GM19328 (cell line): Measurements from ENCODE around the gene EYS.
"Not testable (repeated sequence)": the region's sequence is repeated elsewhere in the genome, so short reads cannot be mapped to it uniquely, and the experiment has no call there.

Experiments
- ATAC-seq: cut with Tn5 transposase; IDR thresholded peaks from one replicate; pipeline ENCODE4 v1.9.1; 2021; ENCODE audit warnings: mild to moderate bottlenecking, moderate library complexity; ENCODE audit not compliant: unreplicated experiment

Gene EYS

DNA sequence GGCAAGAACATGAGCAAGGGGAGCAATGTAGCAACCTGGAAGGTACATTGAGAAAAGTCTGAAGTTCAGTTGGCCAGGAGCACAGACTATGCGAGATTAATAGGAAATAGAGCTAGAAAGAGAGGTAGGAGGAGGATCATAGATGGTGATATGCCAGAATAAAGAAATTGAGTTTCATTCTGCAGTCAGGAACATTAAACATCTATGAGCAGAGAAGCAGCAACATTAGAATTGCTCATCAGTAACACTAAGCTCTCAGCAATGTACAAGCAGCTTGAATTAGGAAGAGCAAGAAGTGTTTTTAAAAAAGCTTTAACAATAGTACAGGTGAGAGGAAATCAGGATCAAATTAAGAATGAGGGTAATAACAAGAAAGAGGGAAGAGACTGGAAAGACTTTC lies 1603.5 kb downstream of the EYS start:
- ATAC-seq: no peak

DNA sequence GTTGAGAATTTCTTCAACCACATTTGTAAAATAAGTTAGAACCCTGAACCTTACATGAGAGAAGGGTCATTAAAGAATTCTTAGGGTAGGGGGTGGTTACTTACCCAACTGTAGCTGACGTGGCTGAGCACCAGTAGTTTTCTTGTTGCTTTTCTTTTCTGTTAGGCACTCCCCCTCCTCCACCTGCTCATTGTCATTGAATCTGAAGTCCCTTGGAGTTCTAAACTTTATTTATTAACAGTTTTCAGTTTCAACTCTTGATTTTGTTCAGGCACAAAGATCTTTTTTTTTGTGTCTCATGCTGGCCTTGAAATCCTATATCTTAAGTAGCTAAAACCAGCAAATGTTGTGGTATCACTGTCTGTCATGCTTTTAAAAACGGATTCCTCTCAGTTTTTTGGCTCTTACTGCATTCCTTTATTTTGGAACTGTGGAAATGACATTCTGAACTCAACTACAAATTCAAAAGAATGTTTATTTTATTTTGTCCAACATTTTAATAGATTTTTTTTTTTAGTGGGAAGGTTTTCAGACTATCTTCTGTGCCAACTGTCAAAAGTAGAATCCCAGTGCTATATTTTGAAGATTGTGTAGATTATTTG lies 1606.2 kb downstream of the EYS start:
- ATAC-seq: no peak

DNA sequence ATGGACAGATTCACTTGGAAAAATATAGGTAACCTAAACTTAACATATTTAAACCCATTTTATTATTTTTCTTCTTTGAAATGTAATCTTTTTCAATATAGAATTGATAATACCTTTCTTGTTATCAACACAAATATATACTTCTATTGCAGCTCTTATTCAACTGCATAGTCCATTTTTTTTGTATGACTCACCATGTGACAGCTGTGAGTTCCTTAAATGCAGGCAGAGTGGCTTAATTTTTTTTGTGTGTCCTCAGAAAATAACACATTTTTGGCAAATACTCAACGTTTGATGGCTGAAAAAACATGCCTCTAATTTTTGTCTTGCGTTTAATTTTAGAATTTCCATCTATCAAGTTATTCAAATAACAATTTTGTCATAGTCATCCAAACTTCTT lies 1616.7 kb downstream of the EYS start:
- no peak for ATAC-seq

DNA sequence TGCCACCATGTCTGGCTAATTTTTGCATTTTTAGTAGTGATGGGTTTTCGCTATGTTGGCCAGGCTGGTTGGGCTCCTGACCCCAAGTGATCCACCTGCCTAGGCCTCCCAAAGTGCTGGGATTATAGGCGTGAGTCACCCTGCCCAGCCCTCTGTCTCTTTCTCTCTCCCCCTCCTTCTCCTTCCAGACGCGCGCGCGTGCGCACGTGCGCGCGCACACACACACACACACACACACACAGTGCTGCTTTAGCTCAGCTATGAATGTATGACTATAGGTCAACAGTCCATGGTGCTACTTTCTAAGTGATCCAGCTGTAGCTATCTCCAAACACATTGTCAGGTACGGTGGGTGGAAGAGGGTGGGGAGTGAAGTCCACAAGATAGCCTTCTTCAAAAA lies 1621.9 kb downstream of the EYS start:
- ATAC-seq: no peak

DNA sequence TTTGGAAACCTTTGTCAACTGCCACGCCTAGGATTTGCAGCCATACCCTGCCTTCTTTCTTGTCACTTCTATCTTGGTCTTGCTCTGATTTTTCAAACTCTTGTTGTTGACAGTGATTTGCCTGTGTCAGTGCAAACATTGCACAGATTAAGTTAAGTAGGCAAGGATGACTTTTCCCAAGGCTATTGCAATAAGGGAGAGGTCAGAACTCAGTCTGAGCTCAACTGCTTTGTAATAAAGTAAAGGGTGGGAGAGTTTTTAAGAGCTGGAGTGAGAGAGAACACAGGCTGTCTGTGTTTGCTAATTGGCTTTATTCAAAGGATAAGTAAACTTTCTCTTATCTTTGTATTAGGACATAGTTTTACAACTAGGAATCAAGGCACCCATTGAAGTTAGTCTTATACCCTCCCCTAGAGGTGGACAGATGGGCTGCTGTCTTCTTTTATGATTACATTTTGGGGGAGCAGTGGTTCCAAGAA lies 1622.8 kb downstream of the EYS start:
- no peak for ATAC-seq

DNA sequence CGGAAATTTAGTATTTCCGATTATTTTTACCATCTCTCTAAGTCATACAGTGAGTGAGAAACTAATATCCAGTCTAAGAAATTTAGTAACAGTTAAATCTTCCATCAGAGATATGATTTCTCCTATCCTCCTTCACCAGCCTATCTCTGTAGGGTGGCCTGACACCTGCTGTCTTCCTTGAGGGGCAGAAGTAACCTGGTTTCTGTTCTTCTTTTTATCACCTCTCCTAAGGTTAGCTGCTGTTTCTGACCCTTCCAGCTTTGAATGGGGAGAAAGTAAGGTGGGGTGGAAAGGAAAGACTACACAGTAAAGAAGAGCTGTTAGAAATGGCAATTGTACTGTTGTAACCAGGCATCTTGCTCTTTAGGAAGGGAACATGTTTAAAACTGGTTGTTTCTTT lies 1623.8 kb downstream of the EYS start:
- ATAC-seq: peak; percentile 42

DNA sequence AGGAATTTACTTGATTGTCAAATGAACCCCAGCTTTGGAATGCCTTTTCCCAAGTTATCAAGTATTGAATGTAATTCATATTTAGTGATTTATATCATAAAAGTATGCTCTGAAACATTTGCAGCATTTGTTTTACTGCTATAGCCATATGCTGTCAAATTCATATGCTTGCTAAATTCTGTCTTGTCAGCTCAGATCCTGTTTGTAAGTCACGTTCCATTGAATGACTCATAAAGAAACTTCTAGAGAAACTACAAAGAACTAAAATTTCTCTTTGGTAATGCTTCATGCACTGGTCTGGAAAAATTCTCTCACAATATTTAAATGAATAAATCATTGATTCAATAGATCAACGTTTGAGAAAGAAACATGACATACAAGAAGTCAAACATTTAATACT lies 1625.6 kb downstream of the EYS start:
- ATAC-seq: no peak

DNA sequence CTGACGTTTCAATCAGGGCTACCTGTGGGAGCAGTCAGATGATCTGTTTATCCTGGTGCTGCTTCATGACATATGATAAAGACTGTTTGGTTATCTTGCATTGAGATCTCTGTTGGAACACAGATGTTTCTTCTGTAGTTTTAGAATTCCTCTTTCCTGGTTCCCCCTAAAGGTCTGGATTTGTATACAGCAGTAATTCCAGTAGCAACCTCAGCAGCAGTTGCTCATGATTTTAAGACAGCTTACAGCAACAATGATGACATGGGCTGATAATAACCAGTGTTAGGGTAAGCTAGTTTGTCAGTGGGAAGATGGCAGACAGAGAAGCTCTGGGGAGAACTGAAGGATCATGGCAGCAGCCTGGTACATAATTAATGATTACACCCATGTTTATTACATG lies 1632.0 kb downstream of the EYS start:
- ATAC-seq: no peak

DNA sequence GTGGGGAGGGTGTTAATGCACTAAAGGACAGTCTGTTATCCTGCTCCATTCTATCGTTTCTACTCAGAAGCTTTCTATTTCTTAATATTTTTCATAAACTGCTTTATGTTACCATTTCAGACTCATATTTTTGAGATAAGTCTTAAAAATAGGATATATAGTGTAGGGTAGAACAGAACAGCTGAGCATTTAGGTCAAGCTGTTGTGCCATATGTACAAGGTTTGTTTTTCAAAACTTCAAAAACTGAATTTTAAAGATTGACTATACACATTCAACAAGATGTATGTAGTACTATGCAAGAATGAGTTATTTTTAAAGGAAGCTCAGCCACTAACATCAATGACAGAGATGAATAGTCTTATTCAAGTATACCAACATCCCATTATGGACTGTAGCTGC lies 1634.3 kb downstream of the EYS start:
- no peak for ATAC-seq

DNA sequence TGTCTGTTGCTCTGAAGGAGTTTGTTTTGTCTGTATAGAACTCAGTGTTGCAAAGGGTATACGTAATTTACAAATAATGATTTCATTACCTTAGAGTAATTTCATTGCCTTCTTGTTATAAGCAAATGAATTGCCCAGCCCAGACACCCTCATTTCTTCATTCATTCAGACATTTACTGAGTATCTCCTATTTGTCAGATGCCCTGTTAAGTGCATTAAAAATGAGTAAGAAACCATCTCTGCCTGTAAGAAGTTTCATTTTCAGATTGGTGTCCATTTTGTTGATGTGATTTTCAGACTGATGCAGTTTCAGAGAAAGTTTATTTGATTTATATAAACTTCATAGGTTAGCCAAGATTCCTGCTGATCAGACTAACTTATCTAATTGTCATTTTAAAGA lies 1642.1 kb downstream of the EYS start:
- no peak for ATAC-seq

DNA sequence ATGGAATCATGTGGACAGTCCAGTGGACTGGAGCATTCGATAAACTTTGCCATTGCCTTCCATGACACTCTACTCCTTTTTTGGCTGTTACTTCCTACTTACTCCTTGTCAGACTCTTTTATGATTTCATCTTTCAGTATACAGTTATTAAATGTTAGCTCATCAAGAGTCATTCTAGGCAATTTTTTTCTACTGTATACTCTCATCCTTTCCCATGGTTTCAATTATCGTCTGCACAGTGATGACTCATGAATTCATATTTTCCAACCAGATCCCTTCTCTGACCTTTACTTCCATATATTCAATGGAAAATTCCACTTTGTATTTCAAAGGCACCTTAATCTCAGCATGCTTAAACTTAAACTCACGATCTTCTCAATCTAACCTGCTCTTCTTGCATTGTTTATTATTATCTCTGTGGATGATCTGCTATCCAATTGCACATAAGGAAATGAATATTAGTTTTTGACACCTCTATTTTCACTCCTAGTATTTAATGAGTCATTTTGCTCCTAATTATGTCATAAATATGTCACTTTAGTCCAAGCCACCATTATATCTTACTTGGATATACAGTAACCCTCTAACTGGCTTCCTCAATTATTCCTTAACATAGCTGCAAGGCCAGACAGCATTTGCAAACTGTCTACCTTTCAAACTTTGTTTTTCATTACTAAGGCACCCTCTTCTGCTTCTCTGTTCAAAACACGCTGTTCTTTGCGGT lies 1643.9 kb downstream of the EYS start:
- ATAC-seq: no peak

DNA sequence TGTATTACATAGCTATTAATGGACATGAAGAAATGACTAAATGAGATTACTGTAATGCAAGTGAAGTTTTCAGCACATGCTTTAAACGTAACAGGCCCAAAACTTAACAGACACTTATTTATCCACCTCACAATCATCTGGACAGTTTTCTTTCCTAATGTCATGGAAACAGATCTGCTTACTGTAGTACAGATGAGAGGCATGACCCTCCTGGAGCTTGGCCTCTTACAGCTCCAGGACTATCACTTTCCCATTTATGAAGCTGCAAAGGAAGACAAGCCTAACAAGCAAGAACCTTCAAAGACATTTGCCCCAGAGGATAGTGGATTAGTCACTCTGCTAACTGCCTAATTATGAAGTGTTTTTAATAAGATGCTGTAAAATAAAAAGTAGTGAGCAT lies 1652.2 kb downstream of the EYS start:
- no peak for ATAC-seq

DNA sequence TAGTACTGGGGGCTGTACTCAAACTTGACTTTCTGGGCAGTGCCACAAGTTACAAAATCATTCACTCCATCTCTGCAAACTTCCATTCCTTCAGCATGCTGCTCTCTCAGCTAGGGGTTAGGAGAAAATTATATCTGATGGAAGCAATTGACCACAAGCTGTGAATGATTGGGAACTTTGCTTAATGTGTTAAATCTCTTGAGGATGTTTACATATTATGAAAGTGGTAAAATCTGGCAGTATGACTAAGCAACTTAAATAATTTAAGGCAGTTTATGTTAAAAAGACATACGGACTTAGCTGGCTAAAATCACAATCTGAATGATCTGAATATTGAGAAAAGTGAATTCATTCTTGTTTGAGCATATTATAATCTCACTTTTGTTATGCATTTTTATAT lies 1656.4 kb downstream of the EYS start:
- no peak for ATAC-seq

DNA sequence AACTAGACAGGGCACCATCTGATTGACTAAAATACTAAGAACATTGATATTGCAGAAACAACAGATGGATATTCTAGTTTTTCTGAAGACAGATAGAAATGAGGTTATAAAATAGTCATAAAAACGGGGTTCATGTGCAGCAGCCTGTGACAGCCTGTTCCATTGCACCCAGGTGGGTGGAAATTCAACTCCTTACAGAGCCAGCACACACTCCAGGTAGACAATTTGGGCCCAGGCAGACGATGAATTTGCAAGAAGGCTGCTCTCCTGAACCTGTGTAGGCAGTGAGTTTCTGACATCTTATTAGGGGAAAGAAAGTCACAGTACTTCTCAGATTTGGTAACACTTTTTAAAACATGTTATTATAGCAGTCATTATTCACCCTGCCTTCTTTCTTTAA lies 1657.3 kb downstream of the EYS start:
- no peak for ATAC-seq

DNA sequence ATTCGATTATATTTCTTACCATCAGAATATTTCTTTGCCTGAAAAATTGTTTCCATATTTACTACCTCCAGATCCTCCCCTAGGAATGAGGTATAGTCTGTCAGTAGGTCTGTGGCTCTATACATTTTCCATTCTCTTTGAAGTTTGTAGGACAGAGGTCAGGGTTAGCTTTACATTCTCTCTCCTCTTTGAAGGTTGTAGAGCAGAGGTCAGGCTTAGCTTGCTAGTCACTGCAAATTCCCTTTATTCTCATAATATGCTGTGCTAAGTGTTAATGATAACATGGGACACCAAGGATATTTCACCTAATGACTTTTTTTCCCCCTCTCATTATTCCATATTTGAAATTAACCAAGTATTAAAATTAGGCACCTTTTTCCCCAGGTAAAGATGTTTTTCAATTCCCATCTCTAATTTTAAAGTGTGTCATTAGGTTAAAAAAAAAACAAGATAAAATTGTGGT lies 1660.2 kb downstream of the EYS start:
- no peak for ATAC-seq

DNA sequence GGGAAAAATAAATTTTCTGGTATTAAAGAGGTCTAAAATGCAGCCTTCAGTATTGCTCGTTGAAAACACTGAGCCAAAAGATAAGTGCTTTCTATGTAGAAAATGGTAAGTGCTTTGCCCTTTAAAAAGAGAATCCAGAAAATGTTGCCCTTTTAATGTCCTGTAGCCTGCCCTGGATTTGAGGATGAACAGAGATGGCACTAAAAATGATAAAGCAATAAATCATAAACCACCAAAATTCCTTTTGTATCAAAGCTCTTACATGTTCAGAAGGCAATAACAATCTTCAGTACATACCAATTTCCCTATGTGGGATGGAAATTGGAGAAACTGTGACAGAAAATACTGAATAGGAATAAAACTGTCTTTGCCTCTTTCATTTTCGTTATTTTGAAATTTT lies 1665.7 kb downstream of the EYS start:
- ATAC-seq: no peak

DNA sequence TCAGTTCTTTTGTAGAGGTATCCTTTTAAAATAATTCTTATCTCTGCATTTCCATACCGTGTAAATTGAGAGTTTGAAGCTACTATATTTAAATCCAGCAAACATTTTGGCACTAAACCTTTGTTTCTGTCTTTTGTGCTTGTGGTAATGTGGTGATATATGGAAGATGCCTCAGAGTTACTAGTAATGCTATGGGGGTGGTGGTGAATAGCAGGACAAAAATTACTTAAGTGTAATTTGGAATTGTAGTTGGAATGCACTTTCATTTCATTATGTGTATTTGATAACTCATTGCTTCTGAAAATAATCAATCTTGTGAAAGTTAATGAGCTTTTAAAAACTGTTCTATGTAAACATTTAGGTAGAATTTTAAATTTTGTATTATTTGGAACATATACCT lies 1666.9 kb downstream of the EYS start:
- ATAC-seq: no peak

DNA sequence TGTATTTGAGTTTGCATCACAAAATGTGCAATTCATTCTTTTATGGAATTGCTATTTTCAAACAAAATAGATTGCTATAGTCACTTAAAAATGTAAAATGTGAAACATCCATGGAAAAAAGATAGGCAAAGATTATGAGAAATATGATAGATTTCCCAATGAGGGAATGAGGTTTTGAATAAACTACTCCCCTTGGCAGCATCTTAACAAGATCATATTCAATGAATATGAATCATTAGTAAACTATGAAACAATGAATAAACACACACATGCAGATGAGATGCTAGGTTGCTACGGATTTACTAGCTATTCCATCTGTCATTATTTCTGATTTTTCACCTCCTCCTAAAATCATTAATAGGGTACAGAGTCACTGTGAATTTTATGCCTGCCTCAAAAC lies 1669.6 kb downstream of the EYS start:
- ATAC-seq: no peak

DNA sequence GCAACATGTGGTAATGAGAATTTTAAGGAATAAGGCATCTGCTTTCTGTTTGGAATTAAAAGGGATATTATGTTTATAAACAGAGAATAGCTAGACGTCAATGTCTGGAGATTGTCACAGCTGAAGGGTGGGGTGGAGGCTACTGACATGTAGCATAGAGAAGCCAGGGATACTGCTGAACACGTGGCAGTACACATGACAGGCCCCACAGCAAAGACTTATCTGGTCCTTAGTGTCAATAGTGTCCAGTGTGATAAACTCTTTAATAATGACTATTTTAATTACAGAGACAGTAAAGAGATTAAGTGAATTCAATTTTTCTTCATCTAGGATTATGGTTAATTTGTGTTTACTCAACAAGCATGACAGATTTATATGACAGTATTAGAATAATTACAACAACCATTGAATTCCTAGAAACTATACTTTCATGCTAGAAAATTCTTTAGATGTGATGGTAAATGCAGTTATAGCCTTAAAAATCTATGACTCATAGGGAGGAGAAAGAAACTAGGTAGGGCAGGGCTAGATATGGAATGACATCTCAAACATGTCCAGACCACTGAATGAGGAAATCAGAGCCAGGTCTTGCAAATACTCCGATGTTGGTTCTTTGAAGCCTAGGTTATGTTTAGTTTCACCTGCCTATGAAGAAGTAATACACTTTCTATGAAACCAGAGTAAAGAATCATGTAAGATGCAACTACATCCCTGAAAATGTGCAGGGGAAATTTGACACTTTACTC lies 1671.9 kb downstream of the EYS start:
- ATAC-seq: no peak

DNA sequence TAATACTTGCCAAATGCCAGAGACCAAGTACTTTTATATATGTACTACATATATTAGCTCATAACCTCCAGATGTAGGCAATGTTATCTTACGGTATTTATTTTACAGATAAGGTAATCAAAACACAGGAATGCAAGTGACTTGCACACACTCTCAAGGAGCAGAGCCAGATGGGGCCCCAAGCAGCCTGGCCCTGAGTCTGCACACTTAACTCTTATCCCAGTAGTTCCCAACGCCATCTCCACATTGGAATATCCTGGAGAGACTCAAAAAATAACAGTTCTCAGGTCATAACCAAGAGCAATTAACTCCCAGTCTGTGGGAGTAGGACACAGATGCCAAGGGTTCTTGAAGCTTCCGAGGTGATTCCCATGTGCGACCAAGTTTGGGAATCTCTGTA lies 1672.7 kb downstream of the EYS start:
- ATAC-seq: no peak

DNA sequence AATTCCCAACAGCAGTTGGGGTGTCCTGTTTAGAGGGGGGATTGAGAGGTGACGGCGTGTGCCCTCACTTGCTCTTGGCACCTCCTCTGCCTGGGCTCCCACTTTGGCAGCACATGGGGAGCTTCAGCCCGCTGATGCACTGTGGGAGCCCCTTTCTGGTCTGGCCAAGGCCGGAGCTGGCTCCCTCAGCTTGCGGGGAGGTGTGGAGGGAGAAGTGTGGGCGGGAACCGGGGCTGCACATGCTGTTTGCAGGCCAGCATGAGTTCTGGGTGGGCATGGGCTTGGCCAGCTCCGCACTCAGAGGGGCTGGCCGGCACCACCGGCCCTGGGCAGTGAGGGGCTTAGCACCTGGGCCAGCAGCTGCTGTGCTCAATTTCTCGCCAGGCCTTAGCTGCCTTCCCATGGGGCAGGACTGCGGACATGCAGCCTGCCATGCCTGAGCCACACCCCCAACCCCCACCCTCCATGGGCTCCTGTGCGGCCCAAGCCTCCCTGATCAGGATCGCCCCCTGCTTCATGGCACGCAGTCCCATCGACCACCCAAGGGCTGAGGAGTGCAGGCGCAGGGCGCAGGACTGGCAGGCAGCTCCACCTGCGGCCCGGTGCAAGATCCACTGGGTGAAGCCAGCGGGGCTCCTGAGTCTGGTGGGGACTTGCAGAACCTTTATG lies 1675.9 kb downstream of the EYS start:
- not testable (repeated sequence) for ATAC-seq

DNA sequence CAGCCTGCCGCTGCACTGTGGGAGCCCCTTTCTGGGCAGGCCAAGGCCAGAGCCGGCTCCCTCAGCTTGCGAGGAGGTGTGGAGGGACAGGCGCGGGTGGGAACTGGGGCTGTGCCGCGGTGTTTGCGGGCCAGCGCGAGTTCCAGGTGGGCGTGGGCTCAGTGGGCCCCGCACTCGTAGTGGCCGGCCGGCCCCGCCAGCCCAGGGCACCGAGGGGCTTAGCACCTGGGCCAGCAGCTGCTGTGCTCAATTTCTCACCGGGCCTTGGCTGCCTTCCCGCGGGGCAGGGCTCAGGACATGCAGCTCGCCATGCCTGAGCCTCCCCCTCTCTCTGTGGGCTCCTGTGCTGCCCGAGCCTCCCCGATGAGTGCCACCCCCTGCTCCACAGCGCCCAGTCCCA lies 1683.3 kb downstream of the EYS start:
- ATAC-seq: no peak
